Skin epidermis (tissue), 12 donors: ENCODE measurements around the gene SAA1.

Source experiments
- H3K27ac ChIP-seq, 21 experiments: fragments of 200-600 bp; sonication (generic) in 11 of 21; one replicate each; pipeline ENCODE4 v1.5.0; 2020; ENCODE audit warnings: mild to moderate bottlenecking in 3 of 21, inconsistent platforms in 2 of 21, moderate library complexity in 2 of 21
- H3K4me3 ChIP-seq, 7 experiments: fragments of 200-600 bp; sonication (generic) in 2 of 7; one replicate each; pipeline ENCODE4 v1.5.0; 2020; ENCODE audit warnings: inconsistent platforms in 2 of 7, mild to moderate bottlenecking in 2 of 7, moderate library complexity in 1 of 7

SAA1 gene

GRCh38 chr11:18307461-18308139 lies 41.5 kb downstream of the SAA1 start:
- peak overlapping the region in 5 of 21 experiments; percentile 12 to 57 (median 31) for H3K27ac ChIP-seq
- H3K4me3 ChIP-seq: no peak overlapping the region

DNA sequence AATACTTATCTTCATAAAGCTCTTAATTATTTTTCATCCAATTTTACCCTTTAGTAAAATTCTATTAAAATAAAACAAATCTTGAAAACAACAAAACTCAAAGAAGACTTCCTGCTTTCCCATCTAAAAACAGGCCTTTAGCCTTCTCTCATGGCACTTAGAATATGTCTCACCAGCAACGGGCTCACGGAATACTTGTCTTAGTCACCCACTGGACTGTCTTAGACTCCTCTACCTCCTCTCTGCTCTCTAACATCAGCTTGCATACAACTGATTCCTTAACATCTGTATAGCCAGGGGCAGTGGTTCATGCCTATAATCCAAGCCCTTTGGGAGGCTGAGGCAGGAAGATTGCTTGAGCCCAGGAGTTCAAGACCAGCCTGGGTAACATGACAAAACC lies 42.2 kb downstream of the SAA1 start:
- H3K4me3 ChIP-seq: no peak overlapping the region

GRCh38 chr11:18309691-18310090 lies 43.6 kb downstream of the SAA1 start:
- Histone ChIP-seq H3K4me3 (no peak overlapping the region), H3K27ac (peak overlapping the region in 6 of 21 experiments; percentile 14 to 65 (median 46))

More for the DNA sequence above, 42.2 kb downstream of the SAA1 start:
- H3K27ac ChIP-seq: peak overlapping the region in 5 of 21 experiments; percentile 12 to 53 (median 34)

- Histone ChIP-seq H3K4me3 (no peak overlapping the region), H3K27ac (peak overlapping the region in 14 of 21 experiments; percentile 18 to 80 (median 63))
These were observed 44.8 kb downstream of the SAA1 start for GRCh38 chr11:18310800-18311340.

DNA sequence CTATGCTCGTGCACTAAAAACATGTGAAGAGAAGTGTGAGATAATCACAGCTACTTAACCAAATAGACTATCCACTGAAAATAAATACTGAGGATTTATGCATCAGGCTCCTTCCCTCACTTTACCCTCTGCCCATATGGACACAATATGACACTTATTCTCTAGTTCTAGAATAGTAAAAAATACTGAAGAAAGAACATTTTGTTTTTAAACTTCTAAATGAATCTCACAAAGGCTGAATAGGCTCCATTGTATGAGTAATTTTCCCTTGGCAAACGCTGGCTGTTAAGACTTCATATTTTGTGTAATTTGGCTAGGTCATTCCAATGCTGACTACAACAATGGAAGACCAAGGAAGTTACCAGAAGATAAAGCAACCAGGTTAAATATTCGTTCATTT lies 45.9 kb downstream of the SAA1 start:
- Histone ChIP-seq H3K4me3 (no peak overlapping the region), H3K27ac (peak overlapping the region in 19 of 21 experiments; percentile 8 to 80 (median 65))

- peak overlapping the region in 19 of 21 experiments; percentile 2 to 80 (median 66) for H3K27ac ChIP-seq
- no peak overlapping the region for H3K4me3 ChIP-seq
These were observed 46.8 kb downstream of the SAA1 start for GRCh38 chr11:18312663-18313420.

- H3K27ac ChIP-seq: peak overlapping the region in 17 of 21 experiments; percentile 22 to 74 (median 53)
- H3K4me3 ChIP-seq: no peak overlapping the region
These were observed 48.1 kb downstream of the SAA1 start for GRCh38 chr11:18313965-18314763.

- Histone ChIP-seq H3K4me3 (no peak overlapping the region), H3K27ac (peak overlapping the region in 6 of 21 experiments; percentile 2 to 54 (median 24))
These were observed 48.9 kb downstream of the SAA1 start for GRCh38 chr11:18314784-18315523.

DNA sequence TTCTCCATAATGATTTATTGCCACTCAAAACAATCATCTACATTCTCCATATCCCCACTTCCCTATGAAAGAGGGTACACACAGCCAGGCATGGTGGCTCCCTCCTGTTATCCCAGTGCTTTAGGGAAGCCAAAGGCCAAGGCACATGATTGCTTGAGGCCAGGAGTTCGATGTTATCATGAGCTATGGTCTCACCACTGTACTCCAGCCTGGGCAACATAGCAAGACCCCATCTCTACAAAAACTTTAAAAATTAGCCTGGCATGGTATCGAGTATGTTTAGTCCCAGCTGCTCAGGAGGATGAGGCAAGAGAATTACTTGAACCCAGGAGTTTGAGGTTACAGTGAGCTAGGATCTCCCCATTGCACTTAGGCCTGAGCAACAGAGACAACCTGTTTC lies 49.8 kb downstream of the SAA1 start:
- Histone ChIP-seq H3K4me3 (no peak overlapping the region), H3K27ac (no peak overlapping the region)

DNA sequence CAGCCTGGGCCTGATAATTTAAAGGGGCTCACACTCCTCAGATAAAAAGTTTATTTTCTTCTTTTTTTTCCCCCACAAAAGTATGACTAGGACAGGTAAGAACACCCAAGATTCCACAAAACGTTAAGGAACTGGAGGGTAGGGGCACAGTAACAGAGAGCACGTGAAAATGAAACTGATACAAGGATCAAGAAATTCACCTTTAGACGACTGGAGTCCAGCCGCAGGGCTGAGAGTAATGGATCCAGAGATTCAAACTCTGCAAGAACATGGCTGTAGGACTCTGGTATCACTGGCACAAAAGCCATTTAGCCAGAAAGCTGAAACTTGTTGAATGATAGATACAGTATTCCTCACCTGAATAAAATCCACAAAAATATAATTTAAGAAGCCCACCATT lies 51.5 kb downstream of the SAA1 start:
- peak overlapping the region in 2 of 21 experiments; percentile 11 to 21 for H3K27ac ChIP-seq
- H3K4me3 ChIP-seq: no peak overlapping the region
